ENCODE results near the gene FAM170B.

Gene FAM170B

GRCh38 chr10:49096890-49097445 is 36.9 kb downstream of the FAM170B start:
- DNase-seq, result no peak

DNA sequence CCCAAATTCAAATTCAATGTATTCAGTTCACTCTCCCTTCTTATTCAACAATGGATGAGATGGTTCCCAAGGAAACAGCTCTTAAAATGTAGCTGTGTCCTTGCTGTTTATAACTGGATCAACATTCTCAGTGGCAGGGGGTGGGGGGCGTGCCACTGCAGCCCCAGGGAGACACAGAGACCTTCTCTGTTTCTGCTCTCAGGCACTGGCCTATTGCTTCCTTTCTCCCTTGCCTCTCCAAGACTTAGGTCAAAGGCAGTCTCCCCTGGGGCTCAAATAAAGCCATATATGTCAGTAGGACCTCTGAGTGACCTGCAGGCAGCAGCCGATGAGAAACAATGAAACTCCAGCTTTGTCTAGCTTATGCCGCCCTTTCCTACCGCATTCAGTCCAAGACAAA is 39.2 kb downstream of the FAM170B start:
- DNase-seq, result no peak

DNA sequence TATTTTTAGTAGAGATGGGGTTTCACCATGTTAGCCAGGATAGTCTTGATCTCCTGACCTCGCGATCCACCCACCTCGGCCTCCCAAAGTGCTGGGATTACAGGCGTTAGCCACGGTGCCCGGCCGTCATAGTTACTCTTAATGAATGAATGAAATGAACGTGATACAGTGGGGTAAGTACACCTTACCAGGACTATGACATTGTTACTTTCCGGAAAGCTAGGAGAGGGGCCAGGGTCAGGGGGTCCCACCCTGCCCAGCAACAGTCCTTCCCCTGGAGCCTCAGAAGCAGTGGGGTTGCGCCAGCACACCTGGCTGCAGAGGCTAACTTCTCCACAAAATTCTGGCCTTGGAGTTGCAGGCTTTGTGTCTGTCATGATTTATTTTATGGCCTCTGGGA is 39.9 kb downstream of the FAM170B start:
- no peak for DNase-seq

- no peak for DNase-seq
Observed at GRCh38 chr10:49092477-49092876, 41.3 kb downstream of the FAM170B start.

DNA sequence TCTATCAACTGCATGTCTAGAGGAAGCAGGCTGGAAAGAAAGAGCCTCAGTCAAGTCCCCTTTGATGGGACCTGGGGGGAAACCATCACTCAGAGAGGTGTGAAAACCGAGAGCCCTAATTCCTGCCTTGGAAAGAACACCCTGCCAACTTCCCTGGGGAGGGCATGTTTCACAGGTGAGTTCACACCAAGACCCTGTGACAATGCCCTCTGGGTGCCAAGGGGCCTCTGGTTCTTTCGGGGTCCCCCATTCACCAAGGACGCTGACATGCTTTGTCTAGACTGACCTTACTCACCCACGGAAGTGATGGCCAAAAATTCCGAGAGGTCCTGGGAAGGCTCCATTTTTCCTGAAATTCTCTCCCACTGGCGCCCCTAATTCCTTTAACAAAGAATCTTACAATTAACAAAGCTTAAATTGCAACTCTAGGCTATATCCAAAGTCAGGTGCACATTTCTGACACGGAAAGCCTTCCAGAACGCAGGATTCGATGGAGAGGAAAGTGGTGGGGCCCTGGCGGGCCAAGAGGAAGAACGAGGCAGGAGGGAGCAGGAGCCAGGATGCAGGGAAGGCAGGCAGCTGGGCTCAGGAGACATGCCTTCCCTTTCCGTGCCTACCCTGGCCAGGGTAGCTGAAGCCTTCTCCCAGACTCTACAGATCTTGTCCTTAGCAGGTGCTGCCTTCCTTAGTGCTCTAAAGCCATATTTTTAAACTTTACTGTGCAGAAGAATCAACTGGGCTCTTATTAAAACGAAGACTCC is 42.2 kb downstream of the FAM170B start:
- no peak for DNase-seq

DNA sequence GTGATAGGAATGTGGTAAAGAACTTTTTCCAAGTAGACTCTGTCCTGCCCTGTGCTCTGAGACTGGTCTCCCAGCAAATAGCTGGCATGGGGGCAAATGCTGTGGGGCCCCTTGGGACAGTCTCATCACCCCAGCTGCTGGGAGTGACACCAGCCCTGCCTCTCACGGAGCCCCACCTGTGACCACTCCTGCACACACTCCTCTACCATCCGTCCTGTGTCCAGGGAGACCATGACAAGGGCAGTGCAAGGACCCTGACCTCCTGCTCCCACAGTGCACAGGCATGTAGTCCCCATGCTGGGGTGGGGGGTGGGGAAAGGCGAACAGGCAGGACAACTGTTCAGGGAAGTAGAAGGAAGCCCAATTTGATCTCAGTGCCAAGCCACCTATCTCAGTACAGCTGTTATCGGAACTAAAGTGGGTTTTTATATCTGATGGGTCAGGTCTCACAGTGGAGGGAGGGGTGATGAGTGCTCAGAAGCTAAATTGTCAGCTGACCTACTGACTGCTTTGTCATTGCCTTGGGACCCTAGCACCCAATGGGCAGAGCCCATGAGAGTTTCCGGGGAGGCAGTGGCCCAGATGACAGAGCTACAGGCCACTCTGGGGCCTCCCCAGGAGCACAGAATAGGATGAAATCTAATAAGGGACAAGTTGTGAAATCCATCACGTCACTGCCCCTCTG is 43.0 kb downstream of the FAM170B start:
- DNase-seq, result no peak

GRCh38 chr10:49090189-49090575 is 43.6 kb downstream of the FAM170B start:
- no peak for DNase-seq

GRCh38 chr10:49089557-49090188 is 44.1 kb downstream of the FAM170B start:
- no peak for DNase-seq

DNA sequence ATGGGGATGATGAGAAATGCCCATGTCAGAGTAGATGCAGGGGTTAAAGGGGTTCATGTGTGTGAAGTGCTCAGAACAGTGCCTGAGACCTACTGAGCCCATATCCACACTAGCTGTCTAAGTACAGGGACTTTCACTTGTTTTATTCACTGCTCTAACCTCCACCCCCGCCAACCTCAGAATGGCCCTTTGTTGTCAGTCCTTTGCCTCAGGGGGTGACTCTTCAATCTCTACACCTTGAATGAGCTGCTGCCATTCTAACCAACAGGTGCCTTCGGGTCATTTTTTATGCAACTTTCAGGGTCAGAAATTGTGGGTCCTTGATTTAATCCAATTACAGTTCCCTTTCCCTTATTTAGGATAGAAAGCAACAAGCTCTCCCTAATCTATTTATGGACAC is 44.7 kb downstream of the FAM170B start:
- DNase-seq, result no peak

- DNase-seq, result no peak
Observed at GRCh38 chr10:49086889-49087288, 46.9 kb downstream of the FAM170B start.

DNA sequence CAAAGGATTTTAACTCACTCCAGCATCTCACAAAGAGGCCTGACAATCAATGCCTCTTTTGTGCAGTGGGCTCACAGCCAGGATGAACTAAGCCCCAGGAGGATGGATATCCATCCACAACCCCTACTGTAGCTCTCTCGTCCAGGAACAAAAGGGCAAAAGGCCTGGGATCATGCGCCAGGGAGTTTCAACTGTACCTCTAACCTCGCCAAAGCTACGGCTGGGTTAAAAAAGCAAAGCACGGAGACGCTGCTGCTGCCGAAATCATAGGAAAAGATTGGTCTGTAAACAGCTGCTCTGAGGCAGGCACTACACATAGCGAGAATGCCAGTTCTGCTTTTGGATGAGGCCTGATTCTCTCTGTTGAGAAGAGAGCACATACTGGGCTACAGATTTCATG is 50.6 kb downstream of the FAM170B start:
- DNase-seq, result no peak

DNA sequence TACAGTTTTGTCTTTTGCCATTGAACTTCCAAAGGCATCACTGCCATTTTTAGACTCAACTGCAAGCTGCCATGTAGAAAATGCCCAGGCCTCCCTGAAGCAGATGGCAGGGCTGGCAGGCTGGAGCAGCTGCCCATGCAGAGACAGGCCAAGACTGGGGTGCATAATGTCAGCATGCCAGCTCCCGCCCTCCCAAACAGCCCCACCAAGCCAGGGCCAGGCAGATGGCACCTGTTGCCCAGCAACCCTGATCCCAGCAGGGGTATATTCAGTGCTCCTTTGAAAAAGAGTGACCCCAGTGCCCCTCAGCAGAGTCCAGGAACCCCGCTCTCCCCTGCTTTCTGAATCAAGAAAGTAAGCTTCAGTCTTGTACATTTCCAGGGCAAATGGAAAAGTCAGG is 51.1 kb downstream of the FAM170B start:
- no peak for DNase-seq

DNA sequence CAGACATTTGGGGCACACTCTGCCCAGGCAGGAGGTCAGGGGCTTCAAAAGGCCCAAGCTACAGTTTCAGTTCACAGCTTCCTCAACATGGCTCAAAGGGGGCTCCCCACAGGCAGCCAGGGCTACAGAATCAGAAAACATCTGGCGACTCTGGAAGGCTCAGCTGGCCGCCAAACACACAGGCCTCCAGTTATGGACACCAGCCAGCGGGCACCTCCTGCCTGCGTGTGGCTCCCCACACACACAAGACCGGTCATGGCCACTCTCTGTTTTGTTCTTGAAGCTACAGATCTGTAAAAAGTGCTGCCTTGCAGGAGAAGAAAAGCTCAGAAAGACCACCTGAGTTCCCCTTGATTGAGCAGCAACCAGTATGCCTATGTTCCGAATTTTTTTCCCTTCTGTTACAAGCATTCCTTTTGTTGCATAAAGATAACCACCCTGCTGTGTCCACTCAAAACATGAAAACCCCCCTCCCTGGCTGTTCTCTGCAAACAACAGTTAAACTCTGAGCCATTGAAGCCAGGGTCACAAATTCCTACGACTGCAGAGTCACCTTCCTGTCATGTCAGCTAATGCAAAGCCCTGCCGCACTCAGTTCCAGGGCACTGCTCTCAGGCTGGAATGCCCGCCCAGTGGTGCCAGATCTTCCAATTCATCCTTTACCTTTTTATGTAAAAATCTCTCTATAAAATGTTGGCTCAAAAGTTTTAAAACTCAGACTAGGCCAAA is 52.1 kb downstream of the FAM170B start:
- DNase-seq, result no peak

Measured in suppressor macrophage treated with lipopolysaccharide for 4 hours (primary cell).